Duodenal mucosa (tissue), 2 donors: Measurements from ENCODE around the gene SLC47A1.

Source experiments
- H3K27ac ChIP-seq: one replicate; pipeline ENCODE4 v1.7.0; 2013; ENCODE audit warnings: low read depth, low read length
- H3K27me3 ChIP-seq, 2 donors: one replicate each; pipeline ENCODE4 v1.7.0; 2013; ENCODE audit warnings: low read length in 2 of 2, control low read depth in 1 of 2; ENCODE audit not compliant: insufficient read depth in 2 of 2, control insufficient read depth in 1 of 2
- H3K36me3 ChIP-seq, 2 donors: one replicate each; pipeline ENCODE4 v1.7.0; 2013; ENCODE audit warnings: low read length in 2 of 2, control low read depth in 1 of 2; ENCODE audit not compliant: insufficient read depth in 2 of 2, control insufficient read depth in 1 of 2
- H3K4me1 ChIP-seq, 2 donors: one replicate each; pipeline ENCODE4 v1.7.0; 2013; ENCODE audit warnings: low read length in 2 of 2, control low read depth in 1 of 2; ENCODE audit not compliant: insufficient read depth in 2 of 2, control insufficient read depth in 1 of 2
- H3K4me3 ChIP-seq, 2 donors: one replicate each; pipeline ENCODE4 v1.7.0; 2013; ENCODE audit warnings: low read length in 2 of 2, low read depth in 1 of 2
- H3K9ac ChIP-seq, 2 donors: one replicate each; pipeline ENCODE4 v1.7.0; 2013; ENCODE audit warnings: low read length in 2 of 2, low read depth in 1 of 2
- H3K9me3 ChIP-seq, 2 donors: one replicate each; pipeline ENCODE4 v1.7.0; 2013; ENCODE audit warnings: low read length in 2 of 2, control low read depth in 1 of 2; ENCODE audit not compliant: control insufficient read depth in 1 of 2

SLC47A1 gene

GRCh38 chr17:19590912-19591551, 57.4 kb downstream of the SLC47A1 start:
- Histone ChIP-seq H3K9ac (no peak overlapping the region), H3K9me3 (no peaks in the 10 kb centered on the region), H3K27ac (no peak overlapping the region), H3K4me1 (no peaks in the 10 kb centered on the region), H3K36me3 (no peaks in the 10 kb centered on the region), H3K4me3 (no peak overlapping the region), H3K27me3 (no peaks in the 10 kb centered on the region)

- Histone ChIP-seq H3K9me3 (no peaks in the 10 kb centered on the region), H3K27ac (no peak overlapping the region), H3K27me3 (no peaks in the 10 kb centered on the region)
Measured at GRCh38 chr17:19592316-19592715, 58.7 kb downstream of the SLC47A1 start.

GRCh38 chr17:19596869-19597268, 63.2 kb downstream of the SLC47A1 start:
- no peaks in the 10 kb centered on the region for H3K4me1 ChIP-seq
- no peaks in the 10 kb centered on the region for H3K36me3 ChIP-seq
- no peaks in the 10 kb centered on the region for H3K9me3 ChIP-seq
- H3K27me3 ChIP-seq = no peaks in the 10 kb centered on the region
- H3K4me3 ChIP-seq = no peak overlapping the region
- no peak overlapping the region for H3K27ac ChIP-seq
- H3K9ac ChIP-seq = no peak overlapping the region

More at GRCh38 chr17:19592316-19592715, 58.7 kb downstream of the SLC47A1 start:
- H3K4me1 ChIP-seq = no peaks in the 10 kb centered on the region
- H3K36me3 ChIP-seq = no peaks in the 10 kb centered on the region
- H3K9ac ChIP-seq = no peak overlapping the region
- H3K4me3 ChIP-seq = no peak overlapping the region

GRCh38 chr17:19610311-19610710, 76.7 kb downstream of the SLC47A1 start:
- H3K9ac ChIP-seq = no peak overlapping the region
- H3K27ac ChIP-seq = no peak overlapping the region
- H3K27me3 ChIP-seq = no peaks in the 10 kb centered on the region
- H3K4me3 ChIP-seq = no peak overlapping the region
- no peaks in the 10 kb centered on the region for H3K4me1 ChIP-seq
- H3K9me3 ChIP-seq = no peaks in the 10 kb centered on the region
- H3K36me3 ChIP-seq = no peaks in the 10 kb centered on the region

- H3K27me3 ChIP-seq = no peaks in the 10 kb centered on the region
- no peaks in the 10 kb centered on the region for H3K9me3 ChIP-seq
- H3K4me1 ChIP-seq = no peaks in the 10 kb centered on the region
- no peak overlapping the region for H3K4me3 ChIP-seq
- H3K9ac ChIP-seq = no peak overlapping the region
- H3K27ac ChIP-seq = no peak overlapping the region
- no peaks in the 10 kb centered on the region for H3K36me3 ChIP-seq
Measured at GRCh38 chr17:19610879-19611278, 77.2 kb downstream of the SLC47A1 start.

- H3K36me3 ChIP-seq = no peaks in the 10 kb centered on the region
- H3K4me1 ChIP-seq = no peaks in the 10 kb centered on the region
- H3K9ac ChIP-seq = no peak overlapping the region
- no peak overlapping the region for H3K27ac ChIP-seq
- no peaks in the 10 kb centered on the region for H3K27me3 ChIP-seq
- H3K4me3 ChIP-seq = no peak overlapping the region
- peaks cover 3 to 8% of the 10 kb centered on the region in 2 donors for H3K9me3 ChIP-seq
Measured at GRCh38 chr17:19613979-19614378, 80.3 kb downstream of the SLC47A1 start.

GRCh38 chr17:19614900-19615299, 81.2 kb downstream of the SLC47A1 start:
- no peaks in the 10 kb centered on the region for H3K4me1 ChIP-seq
- no peak overlapping the region for H3K9ac ChIP-seq
- H3K36me3 ChIP-seq = no peaks in the 10 kb centered on the region
- H3K4me3 ChIP-seq = no peak overlapping the region
- H3K9me3 ChIP-seq = peaks cover 7 to 17% of the 10 kb centered on the region in 2 donors
- H3K27ac ChIP-seq = no peak overlapping the region
- H3K27me3 ChIP-seq = no peaks in the 10 kb centered on the region

- Histone ChIP-seq H3K4me1 (no peaks in the 10 kb centered on the region), H3K4me3 (no peak overlapping the region), H3K27ac (no peak overlapping the region), H3K27me3 (no peaks in the 10 kb centered on the region), H3K9ac (no peak overlapping the region), H3K9me3 (peaks cover 10 to 19% of the 10 kb centered on the region in 2 donors), H3K36me3 (no peaks in the 10 kb centered on the region)
Measured at GRCh38 chr17:19618015-19618414, 84.4 kb downstream of the SLC47A1 start.

- Histone ChIP-seq H3K9ac (no peak overlapping the region), H3K9me3 (peaks cover 10 to 19% of the 10 kb centered on the region in 2 donors), H3K27me3 (no peaks in the 10 kb centered on the region), H3K4me3 (no peak overlapping the region), H3K36me3 (no peaks in the 10 kb centered on the region), H3K4me1 (no peaks in the 10 kb centered on the region), H3K27ac (no peak overlapping the region)
Measured at GRCh38 chr17:19619705-19620325, 86.2 kb downstream of the SLC47A1 start.

GRCh38 chr17:19621697-19622096, 88.0 kb downstream of the SLC47A1 start:
- Histone ChIP-seq H3K4me1 (no peaks in the 10 kb centered on the region), H3K9me3 (peaks cover 10 to 19% of the 10 kb centered on the region in 2 donors), H3K9ac (no peak overlapping the region), H3K27ac (no peak overlapping the region), H3K27me3 (no peaks in the 10 kb centered on the region), H3K4me3 (no peak overlapping the region), H3K36me3 (no peaks in the 10 kb centered on the region)
